ENCODE data around the gene RNF224. TPM values are rescaled to one million over a fixed set of nuclear protein-coding genes. Genes with fewer than 3 reads are reported as not detected.

RNF224 gene
- total RNA-seq, 6 experiments from 2014 or later: not detected

DNA sequence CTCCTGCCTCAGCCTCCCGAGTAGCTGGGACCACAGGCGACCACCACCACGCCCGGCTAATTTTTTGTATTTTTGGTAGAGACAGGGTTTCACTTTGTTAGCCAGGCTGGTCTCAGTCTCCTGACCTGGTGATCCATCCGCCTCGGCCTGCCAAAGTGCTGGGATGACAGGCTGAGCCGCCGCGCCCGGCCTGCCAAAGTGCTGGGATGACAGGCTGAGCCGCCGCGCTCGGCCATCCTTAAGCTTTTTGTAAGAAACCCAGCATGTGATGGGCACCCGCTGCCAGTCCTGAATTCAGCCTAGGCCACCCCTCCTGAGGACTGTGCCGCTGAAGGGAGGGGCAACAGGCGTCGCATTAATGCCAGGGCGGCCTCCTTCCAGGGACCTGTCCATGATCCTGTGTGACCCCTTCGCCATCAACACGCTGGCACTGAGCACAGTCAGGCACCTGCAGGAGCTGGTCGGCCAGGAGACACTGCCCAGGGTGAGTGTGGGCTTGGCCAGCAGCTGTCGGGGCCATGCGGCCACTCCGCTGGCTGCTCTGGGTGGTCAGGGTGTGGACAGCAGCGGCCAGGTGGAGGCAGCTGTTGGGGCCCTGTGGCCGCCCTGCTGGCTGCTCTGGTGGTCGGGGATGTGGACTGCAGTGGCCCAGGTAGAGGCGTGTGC, 38.3 kb downstream of the RNF224 start:
- Histone ChIP-seq H3K9me3 (no peaks in the 10 kb centered on the region), H3K27ac (no peak overlapping the region), H3K27me3 (no peaks in the 10 kb centered on the region), H3K36me3 (peaks cover 0 to 13% (median 2%) of the 10 kb centered on the region in 4 donors), H3K4me3 (no peak overlapping the region), H3K4me1 (peaks cover 0 to 23% (median 12%) of the 10 kb centered on the region in 4 donors)
- WGBS (ENCODE audit: insufficient coverage, low coverage, low lambda C conversion rate, missing lambda C conversion rate): 84% methylated on average over 7 of the region's 29 CpGs
- ATAC-seq (no peak), DNase-seq (peak in 1 of 3 donors; percentile 45)
- TF ChIP-seq POLR2A (IDR thresholded peaks at IDR 0.05): no peak
- TF ChIP-seq, protein P1, sequence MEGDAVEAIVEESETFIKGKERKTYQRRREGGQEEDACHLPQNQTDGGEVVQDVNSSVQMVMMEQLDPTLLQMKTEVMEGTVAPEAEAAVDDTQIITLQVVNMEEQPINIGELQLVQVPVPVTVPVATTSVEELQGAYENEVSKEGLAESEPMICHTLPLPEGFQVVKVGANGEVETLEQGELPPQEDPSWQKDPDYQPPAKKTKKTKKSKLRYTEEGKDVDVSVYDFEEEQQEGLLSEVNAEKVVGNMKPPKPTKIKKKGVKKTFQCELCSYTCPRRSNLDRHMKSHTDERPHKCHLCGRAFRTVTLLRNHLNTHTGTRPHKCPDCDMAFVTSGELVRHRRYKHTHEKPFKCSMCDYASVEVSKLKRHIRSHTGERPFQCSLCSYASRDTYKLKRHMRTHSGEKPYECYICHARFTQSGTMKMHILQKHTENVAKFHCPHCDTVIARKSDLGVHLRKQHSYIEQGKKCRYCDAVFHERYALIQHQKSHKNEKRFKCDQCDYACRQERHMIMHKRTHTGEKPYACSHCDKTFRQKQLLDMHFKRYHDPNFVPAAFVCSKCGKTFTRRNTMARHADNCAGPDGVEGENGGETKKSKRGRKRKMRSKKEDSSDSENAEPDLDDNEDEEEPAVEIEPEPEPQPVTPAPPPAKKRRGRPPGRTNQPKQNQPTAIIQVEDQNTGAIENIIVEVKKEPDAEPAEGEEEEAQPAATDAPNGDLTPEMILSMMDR (IDR thresholded peaks at IDR 0.05): no peak
- intact Hi-C loops (cut with DNase I): no loop called here

DNA sequence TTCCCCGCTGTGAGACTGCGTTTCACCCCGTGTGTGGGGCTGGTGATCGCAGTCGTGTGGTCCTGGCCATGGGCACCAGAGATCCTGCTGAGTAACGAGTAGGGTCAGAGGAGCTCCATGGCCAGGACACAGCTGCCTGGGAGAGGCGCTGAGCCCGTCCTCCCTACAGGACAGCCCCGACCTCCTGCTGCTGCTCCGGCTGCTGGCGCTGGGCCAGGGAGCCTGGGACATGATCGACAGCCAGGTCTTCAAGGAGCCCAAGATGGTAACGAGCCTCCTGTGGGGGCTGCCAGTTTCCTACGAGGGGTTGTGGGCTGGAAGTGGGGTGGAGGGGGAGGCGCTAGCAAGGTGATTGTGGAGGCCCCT, 38.8 kb downstream of the RNF224 start:
- TF ChIP-seq, protein P1 (IDR thresholded peaks at IDR 0.05): no peak
- no peak for TF ChIP-seq POLR2A (IDR thresholded peaks at IDR 0.05)
- 100% methylated on average over 1 of the region's 15 CpGs for WGBS (ENCODE audit: insufficient coverage, low coverage, low lambda C conversion rate, missing lambda C conversion rate)
- intact Hi-C loops (cut with DNase I): no loop called here
- Histone ChIP-seq H3K27ac (no peak overlapping the region), H3K9me3 (no peaks in the 10 kb centered on the region), H3K36me3 (peaks cover 0 to 13% (median 2%) of the 10 kb centered on the region in 4 donors), H3K4me3 (no peak overlapping the region), H3K27me3 (no peaks in the 10 kb centered on the region), H3K4me1 (peaks cover 0 to 23% (median 12%) of the 10 kb centered on the region in 4 donors)
- ATAC-seq: no peak
- DNase-seq: peak in 2 of 3 donors; percentile 26 to 49

DNA sequence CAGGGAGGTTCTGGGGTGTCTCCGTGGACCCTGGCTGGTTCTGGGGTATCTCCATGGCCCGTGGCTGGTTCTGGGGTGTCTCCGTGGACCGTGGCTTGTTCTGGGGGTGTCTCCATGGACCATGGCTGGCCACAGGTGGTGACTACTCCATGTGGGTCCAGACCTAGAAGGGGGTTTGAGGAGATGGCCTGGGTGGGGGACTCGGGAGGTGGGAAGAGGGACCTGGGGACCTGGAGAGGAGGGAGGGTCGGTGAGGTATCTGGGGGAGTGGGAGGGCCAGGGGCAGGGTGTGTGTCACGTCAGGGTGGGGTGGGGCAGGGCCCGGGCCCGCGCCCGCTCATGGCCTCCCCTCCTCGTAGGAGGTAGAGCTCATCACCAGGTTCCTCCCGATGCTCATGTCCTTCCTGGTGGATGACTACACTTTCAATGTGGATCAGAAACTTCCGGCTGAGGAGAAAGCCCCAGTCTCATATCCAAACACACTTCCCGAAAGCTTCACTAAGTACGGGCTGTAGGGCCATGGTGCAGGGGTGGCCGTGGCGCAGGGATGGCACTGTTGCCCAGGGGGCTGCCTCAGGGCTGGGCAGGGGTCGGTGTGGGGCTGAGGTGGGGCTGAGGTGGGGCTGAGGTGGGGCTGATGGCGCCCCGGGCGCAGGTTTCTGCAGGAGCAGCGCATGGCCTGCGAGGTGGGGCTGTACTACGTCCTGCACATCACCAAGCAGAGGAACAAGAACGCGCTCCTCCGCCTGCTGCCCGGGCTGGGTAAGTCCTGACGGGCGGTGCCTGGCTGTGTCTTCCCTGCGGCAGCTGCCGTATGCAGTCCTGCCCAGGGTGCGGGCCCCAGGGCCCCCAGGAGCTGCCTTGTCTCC, 39.5 kb downstream of the RNF224 start:
- H3K9me3 ChIP-seq: no peaks in the 10 kb centered on the region
- DNase-seq (peak in 1 of 3 donors; percentile 45), ATAC-seq (no peak)
- H3K27ac ChIP-seq: no peak overlapping the region
- peaks cover 0 to 23% (median 12%) of the 10 kb centered on the region in 4 donors for H3K4me1 ChIP-seq
- intact Hi-C loops (cut with DNase I): no loop called here
- no peaks in the 10 kb centered on the region for H3K27me3 ChIP-seq
- H3K36me3 ChIP-seq: peaks cover 0 to 13% (median 2%) of the 10 kb centered on the region in 4 donors
- H3K4me3 ChIP-seq: no peak overlapping the region
- WGBS (ENCODE audit: insufficient coverage, low coverage, low lambda C conversion rate, missing lambda C conversion rate): 33% methylated on average over 3 of the region's 34 CpGs
- no peak for TF ChIP-seq POLR2A (IDR thresholded peaks at IDR 0.05)
- TF ChIP-seq, protein P1 (IDR thresholded peaks at IDR 0.05): no peak

DNA sequence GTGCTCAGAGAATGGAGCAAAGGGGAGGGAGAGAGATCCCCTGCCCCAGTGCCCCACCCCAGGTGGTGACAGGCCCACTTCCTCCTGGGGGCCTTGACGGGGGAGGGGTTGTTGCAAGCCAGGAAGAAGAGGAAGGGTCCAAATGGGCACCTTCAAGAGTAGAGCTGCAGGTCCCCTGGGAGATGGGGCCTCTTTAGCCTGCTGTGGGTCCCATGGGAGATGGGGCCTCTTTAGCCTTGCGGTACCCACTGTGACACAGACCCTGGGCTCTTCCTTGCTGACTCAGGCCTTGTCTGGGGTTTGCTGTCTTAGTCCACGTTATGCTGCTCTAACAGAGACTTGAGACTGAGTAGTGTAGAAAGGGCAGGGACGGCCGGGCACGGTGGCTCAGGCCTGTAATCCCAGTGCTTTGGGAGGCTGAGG, 40.6 kb downstream of the RNF224 start:
- TF ChIP-seq POLR2A (IDR thresholded peaks at IDR 0.05): no peak
- TF ChIP-seq, protein P1 (IDR thresholded peaks at IDR 0.05): no peak
- WGBS (ENCODE audit: insufficient coverage, low coverage, low lambda C conversion rate, missing lambda C conversion rate): 81% methylated on average over 6 of the region's 6 CpGs
- H3K9me3 ChIP-seq: no peaks in the 10 kb centered on the region
- DNase-seq (no peak), ATAC-seq (no peak)
- H3K27me3 ChIP-seq: no peaks in the 10 kb centered on the region
- peak overlapping the region in 1 of 3 donors; percentile 28 for H3K4me3 ChIP-seq
- no peak overlapping the region for H3K27ac ChIP-seq
- intact Hi-C loops (cut with DNase I): no loop called here
- peaks cover 0 to 21% (median 2%) of the 10 kb centered on the region in 4 donors for H3K36me3 ChIP-seq
- H3K4me1 ChIP-seq: peaks cover 0 to 23% (median 12%) of the 10 kb centered on the region in 4 donors
